H54 (cell line): ENCODE measurements around the gene ATXN7L1.
A peak's percentile ranks its signal among the peaks of the same experiment; 100 is the strongest.

Experiments
- DNase-seq: peaks from one replicate; pipeline ENCODE4 v3.0.0; 2011; ENCODE audit warnings: low spot score, mixed read lengths; ENCODE audit not compliant: insufficient read length
- FAIRE-seq: peaks from 3 replicates; lab custom pipeline; 2011; peaks lifted over from hg19 to GRCh38; lab: Jason Lieb, UNC
- POLR2A ChIP-seq: IDR thresholded peaks from 2 replicates; pipeline ENCODE4 v1.6.1; 2011; ENCODE audit warnings: low read depth, mild to moderate bottlenecking, low read length

Gene ATXN7L1

DNA sequence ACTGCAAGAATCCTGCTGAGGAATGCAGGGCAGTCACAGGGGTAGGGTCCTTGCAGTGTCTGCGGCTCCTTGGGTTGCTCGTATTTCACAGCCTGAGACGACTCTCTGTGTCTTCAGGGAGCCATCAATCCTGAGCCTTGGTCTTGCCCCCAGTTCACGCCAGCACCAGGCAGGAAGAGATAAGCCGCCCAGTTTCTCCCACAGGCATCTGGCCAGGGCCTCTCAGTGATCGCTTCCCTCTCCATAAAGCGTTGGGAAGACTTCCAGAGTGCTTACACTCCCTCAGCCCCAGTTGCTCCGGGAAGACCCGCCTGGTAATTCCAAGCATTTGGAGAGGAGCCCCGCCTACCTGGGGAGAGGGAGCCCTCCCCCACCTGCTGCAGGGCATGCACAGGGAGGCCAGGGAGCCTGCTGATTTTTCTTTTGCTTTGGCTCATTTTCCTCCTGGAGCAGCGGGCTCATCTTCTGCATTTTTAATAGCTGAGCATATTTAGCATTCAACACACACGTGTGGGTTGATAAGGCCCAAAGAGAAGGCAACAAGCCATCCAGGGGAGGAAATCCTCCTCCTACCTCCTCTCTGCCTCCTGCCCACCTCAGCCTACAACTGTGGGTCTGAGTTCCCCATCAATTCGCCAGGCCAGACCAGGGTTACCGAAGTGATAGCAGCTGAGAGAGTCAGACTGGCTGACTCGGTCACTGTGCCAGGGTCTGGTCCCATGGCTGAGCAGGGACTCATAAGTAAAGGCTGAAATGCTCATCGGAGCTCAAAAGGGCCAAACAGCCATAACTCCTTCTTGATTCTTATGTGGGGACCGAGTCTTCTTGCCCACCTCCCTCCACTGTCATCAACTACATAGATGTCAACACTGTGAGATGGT is 220.7 kb downstream of the ATXN7L1 start:
- DNase-seq (no peak), FAIRE-seq (no peak)
- no peak for TF ChIP-seq POLR2A

DNA sequence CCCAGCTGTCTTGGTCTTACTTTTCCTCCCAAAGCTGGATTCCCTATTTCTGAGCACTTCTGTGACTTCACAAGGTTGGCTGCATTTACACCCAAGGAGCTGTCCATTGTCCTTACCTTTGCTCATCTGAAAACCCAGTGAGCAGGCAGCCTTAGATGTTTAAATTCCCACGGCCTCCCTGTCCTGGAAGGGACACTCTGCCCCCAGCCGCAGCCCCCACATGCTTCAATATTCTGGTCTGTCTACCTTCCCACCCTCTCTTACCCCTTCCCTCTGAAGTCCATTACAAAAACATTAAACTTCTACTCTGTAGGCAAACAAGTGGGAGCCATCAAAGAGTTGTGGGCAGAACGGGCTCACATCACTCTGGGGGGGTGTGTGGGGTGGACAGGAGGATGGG is 221.3 kb downstream of the ATXN7L1 start:
- FAIRE-seq (no peak), DNase-seq (no peak)
- TF ChIP-seq POLR2A: no peak

DNA sequence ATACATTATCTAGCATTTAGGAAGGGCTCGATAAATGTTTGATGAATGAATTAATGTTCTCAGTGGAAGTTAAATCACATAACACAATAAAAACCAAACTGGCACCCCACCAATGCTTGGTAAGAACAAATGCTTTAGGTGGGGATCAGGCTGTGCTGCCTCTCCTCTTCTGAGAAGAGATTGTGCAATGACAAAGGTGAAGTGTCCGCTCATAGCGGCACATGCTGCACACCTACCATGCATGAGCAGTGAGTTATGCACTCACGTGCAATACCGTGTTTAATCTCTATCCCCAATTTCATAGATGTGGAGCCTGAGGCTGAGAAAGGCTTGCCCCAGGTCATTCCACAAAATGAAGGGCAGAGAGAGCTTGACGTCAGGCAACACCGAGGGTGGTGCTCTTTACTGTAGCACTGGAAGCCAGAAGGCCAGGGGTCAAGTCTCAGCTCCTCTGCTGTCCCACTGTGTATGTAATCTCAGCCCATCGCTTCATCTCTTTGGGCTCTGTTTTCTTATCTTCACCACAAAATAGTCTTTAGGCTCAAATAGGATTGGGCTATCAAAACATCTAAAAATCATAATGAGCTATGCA is 222.2 kb downstream of the ATXN7L1 start:
- no peak for TF ChIP-seq POLR2A
- no peak for FAIRE-seq
- DNase-seq: no peak

DNA sequence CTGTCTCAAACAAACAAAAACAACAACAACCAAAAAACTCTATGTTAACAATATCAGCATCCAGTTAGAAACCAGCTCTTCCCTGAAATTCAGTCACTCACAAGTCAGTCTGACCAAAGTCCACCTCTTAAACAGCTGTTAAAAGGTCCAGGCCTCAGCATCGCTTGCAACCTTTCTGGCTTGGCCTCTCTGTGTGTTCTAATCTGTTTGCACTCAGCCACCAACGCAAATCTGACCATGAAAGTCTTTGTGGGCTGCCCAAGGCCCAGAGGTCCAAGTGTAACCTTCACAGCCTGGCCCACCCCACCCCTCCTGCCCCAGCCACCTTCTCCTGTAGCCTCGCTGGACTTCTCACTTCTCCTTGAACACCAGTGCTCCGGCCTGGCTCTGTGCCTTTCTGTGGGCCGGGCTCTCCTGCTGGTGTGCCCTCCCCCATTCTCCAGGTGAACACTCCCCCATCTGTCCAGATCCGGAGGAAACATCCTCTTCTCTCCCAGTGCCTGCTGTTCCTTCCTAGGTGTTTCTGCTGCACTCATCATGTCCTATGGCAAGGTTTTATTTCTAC is 222.9 kb downstream of the ATXN7L1 start:
- FAIRE-seq (no peak), DNase-seq (no peak)
- no peak for TF ChIP-seq POLR2A

DNA sequence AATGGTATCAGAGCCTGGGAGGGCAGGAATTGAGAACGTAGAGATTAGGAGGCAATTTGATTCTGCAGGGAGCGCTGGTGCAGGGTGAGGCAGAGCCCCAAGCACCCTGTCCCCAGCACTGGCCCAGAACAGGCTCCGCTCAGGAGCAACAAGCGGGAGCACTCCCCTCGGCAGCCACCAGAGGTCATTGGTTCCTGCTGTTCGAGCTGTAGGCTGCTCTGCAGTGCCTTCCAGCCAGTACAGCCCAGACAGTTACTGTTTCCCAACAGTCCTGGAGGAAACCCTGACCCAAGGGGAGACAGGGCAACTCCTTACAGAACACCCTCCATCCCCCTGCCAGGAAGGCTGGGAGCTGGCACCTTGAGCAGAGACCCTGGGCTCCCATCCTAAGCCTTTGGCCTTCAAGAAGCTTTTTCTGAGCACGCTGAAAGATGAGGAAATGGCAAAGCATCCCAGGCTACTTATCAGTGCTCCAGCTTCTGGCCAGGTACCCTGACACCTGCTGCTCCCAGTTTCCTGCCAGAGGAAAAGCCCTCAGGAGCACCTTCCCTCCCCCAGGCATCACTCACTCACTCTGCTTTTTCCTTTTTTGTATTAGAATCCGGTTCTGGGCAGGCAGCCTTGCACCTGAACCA is 223.9 kb downstream of the ATXN7L1 start:
- FAIRE-seq: no peak
- peak; percentile 81 for DNase-seq
- TF ChIP-seq POLR2A: no peak

DNA sequence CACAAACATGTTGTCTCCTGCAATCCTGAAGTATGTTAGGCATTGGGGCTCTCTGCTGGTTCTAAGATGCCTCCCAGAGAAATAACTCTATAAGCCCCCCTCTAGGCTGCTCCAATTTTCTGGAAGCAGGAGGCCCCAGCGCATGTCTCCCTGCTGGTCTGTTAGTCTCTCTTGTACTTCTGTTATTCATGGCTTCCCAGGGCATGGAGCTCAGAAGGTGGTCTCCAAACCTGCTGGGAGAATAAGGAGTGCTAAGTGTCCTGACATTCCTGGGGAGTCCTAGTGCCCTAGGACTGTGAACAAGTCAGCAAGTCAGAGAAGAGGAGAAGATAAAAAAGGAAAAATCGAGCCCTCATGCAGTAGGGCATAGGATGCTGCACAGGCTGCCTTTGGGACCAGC is 224.6 kb downstream of the ATXN7L1 start:
- no peak for FAIRE-seq
- DNase-seq: no peak
- no peak for TF ChIP-seq POLR2A

DNA sequence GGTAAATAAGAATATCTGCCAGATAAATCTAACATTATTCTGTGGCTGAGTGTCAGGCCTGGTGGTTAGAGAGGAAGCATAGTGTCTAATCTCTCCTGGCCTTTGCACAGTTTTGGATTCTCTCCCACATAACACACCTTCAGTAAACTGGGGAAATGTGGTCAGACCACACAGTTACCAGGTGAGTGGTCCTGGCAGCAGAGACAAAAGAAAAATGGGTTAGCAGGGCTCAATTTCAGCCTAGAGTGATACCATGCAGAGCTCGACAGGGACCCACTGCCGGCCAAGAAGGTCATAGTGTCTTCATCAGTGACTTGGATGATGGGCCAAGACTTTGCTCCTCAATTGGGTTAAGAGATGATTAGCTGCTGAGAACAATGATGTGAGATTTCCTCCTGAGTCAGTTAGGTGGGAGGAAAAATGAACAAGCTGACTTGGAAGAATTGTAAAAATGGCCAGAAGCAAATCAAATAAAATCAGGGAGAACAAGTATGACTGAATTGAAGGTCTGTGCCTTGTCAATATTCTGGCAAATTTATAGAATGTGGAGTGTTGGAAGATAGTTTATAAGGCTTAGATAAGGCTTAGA is 225.9 kb downstream of the ATXN7L1 start:
- FAIRE-seq: no peak
- TF ChIP-seq POLR2A: no peak
- DNase-seq: no peak

DNA sequence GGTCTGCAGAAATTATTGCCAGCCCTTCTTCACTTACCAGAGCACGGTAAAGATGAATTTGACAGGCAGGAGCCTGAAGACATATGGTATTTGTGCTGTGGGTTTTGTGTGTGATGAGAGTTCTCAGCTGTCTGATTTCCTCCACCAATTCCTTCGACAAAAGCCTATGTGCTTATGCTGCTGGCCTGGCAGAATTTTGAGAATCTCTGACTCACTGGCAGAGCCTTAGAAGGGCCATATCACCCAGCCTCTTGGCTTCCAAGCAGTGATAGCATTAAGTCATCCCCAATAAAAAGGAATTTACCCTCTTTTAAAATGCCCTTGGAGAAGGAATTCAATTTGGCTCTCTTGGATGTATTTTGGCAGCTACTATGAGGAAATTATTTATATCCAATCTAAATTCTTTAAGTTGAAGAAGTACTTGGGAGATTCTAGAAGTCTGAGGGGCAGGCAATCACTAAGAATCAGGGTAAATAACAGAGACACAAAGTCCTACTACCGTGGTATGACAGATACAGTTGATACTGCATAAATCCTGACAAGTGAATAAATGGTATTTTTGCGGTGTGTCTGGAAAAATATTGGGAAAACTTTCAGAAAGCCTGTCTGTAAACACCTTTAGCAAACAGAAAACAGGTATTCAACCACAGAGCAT is 226.5 kb downstream of the ATXN7L1 start:
- no peak for TF ChIP-seq POLR2A
- no peak for FAIRE-seq
- peak; percentile 62 for DNase-seq

DNA sequence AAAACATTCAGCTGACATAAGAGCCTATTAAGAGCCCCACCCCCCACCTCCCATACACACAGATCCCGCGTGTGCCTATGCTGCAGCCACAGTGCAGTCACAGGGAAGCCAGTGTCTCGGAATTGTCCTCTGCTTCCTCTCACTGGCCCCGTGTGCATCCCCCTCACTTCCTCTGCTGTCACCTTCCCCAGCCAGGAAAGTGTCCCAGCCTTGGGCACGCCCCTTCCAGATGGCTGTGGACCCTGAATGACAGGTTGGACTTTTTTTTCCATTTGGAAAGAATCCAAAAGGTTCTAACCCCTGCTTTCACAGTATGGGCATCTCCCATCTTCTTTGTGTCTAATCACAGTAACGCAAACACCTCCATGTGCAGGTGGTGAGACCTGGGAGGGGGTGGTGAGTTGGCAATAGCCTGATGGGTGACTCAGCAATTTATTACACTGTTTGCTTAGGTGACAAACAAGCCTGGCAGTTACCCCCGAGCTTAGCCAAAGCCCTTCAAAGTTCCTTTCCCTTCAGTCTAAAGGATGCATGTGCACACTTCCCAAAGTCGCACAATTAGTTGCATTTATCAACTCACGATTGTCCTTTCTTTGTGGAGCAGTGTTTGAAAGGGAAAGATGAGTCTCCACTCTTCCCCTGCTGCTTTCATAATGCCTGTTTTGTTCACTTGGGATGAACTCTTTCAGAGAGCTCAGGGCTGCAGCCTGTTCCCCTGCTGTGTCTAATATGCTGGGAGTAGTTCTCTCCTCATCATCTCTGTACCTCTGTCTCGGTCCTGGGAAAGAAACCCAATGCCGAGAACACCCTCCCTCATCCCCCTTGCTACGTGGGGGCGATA is 227.6 kb downstream of the ATXN7L1 start:
- no peak for TF ChIP-seq POLR2A
- DNase-seq: no peak
- FAIRE-seq: no peak

DNA sequence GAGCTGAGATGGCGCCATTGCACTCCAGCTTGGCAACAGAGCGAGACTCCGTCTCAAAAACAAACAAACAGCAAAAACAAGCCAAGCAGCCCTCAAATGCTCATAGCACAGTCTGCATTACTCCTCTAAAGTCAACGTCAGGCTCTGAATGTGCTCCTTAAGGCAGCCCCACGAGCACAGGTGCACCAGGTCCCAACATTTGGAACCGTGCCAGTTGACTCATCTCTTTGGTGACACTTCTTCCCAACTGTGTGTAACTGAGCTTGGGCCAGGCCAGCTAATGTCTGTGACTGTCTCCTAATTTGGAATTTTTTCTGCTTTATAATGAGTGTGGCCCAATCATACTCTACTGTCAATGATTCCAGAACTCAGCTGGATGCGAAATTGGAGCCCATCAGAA is 228.8 kb downstream of the ATXN7L1 start:
- no peak for DNase-seq
- TF ChIP-seq POLR2A: no peak
- no peak for FAIRE-seq

DNA sequence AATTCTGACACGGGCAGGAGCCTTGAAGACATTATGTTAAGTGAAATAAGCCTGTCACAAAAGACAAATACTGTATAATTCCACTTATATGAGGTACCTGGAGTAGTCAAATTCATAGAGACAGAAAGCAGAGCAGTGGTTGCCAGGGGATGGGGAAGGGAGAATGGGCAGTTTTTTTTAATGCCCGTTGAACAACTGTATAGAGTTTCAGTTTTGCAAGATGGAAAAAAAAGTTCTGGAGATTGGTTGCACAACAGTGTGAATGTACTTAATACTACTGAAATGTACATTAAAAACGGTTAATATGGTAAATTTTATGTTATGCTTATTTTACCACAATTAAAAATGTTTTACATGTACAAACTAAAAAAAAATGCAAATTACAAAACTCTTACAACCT is 231.5 kb downstream of the ATXN7L1 start:
- DNase-seq (no peak), FAIRE-seq (no peak)
- no peak for TF ChIP-seq POLR2A

DNA sequence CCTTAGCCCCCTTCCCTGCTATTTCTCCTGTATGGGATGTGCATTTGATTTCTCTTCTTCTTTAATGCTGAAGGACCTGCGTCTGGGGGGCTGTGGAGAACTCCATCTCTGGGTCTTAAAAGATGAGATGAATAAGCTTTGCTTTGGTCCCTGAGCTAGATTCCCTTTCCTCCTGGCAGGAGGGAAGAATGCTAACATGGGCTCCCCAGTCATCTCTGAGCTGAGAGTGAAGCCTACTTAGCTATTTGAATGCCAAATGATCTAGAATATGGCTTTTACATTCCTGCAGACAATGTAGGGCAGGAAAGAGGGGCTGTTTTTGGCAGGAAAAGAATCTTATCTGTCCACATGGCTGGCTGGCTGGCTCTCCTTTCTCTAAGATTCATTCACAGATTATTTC is 232.5 kb downstream of the ATXN7L1 start:
- FAIRE-seq (no peak), DNase-seq (no peak)
- no peak for TF ChIP-seq POLR2A
